ENCODE measurements around the gene LDLRAD4.

LDLRAD4 gene

DNA sequence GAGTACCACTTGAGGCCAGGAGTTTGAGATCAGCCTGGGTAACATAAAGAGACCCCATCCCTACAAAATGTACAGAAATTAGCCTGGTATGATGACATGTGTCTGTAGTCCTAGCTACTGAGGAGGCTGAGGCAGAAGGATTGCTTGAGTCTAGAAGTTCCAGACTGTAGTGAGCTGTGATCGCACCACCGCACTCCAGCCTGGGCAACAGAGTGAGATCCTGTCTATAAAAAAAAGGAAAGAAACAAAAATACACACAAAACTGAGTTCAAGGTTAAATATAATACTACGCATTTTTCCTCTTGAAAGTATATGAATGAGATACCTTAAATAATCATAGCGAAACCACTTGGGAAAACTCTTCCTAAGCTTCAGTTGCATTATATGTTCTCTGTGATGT, 94.0 kb downstream of the LDLRAD4 start:
- CTCF ChIA-PET = no interaction called here
- TF ChIP-seq NFRKB (IDR thresholded peaks at IDR 0.05) (no peak), ZNF384 (IDR thresholded peaks at IDR 0.05) (no peak), FOXM1 (IDR thresholded peaks at IDR 0.05; ENCODE audit: borderline replicate concordance) (no peak), CTBP1 (IDR thresholded peaks at IDR 0.05; ENCODE audit: borderline replicate concordance) (no peak), BHLHE40 (IDR thresholded peaks at IDR 0.05; ENCODE audit: borderline replicate concordance) (no peak), FOXA1 (IDR thresholded peaks at IDR 0.05) (no peak), LEF1 (IDR thresholded peaks at IDR 0.05; ENCODE audit: borderline replicate concordance) (no peak), SUZ12 (IDR thresholded peaks at IDR 0.05) (no peak), SP1 (IDR thresholded peaks at IDR 0.05) (no peak)
- POLR2A ChIA-PET = no interaction called here
- no peak for DNase-seq (ENCODE audit: extremely low spot score)

DNA sequence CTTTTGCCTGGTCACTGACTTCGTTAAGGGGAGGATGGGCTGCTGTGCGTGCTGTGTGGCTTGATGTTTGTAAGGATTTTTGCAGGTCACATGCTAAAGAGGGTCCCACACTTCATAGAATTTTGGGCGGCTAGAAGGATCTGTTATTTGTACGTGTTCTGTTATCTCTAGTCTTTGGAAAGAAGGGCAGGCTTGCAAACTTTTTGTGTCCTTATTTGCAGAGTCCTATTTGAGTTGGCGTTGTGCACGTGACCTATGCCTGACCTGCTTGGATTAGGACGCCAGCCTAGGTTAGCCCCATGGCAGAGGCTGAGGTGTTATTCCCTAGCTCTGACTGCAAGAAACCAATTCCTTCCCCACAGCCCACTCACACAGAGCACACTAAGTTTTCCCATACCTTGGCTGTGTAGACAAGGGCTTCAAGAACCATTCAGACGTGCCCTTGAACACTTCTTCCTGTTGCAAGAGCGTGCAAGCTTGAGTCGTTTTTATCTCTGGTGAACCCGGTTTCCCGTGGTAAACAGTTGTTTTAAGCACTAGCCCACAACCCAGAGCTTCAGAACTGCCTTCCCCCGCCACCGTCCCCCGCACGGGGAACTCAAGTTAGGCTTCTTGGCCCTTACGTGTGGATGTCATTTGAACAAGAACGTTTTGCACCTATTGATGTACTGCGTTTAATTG, 94.6 kb downstream of the LDLRAD4 start:
- no peak for TF ChIP-seq FOXK2 (IDR thresholded peaks at IDR 0.05)
- ChIA-PET CTCF (no interaction called here), POLR2A (no interaction called here)
- DNase-seq (ENCODE audit: extremely low spot score) = no peak

DNA sequence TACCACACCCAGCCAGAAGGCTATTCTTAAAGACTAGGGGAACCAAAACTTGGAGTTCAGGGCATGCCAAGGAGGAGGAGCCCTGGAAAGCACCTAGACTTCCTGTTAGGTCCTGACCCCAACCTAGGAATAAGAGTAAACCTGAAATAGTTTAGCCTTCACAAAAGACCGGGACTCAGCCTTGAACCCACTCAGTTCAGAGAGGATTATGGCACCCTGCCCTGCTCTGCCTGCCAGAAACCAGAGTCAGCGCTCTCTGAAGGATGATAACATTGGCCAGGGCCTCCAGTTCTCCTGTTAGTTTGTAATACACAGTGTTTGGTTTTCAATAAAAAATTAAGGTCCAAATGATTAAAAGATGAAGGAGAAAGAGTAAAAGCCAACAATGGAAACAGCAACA, 96.4 kb downstream of the LDLRAD4 start:
- CTCF ChIA-PET = no interaction called here
- no peak for TF ChIP-seq NFRKB (IDR thresholded peaks at IDR 0.05)
- no peak for TF ChIP-seq L3MBTL2 (conservative IDR thresholded peaks at IDR 0.05)
- TF ChIP-seq, protein P1, sequence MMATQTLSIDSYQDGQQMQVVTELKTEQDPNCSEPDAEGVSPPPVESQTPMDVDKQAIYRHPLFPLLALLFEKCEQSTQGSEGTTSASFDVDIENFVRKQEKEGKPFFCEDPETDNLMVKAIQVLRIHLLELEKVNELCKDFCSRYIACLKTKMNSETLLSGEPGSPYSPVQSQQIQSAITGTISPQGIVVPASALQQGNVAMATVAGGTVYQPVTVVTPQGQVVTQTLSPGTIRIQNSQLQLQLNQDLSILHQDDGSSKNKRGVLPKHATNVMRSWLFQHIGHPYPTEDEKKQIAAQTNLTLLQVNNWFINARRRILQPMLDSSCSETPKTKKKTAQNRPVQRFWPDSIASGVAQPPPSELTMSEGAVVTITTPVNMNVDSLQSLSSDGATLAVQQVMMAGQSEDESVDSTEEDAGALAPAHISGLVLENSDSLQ (IDR thresholded peaks at IDR 0.05) = no peak
- TF ChIP-seq FOXK2 (IDR thresholded peaks at IDR 0.05) = no peak
- no peak for TF ChIP-seq CTBP1 (IDR thresholded peaks at IDR 0.05; ENCODE audit: borderline replicate concordance)
- TF ChIP-seq ZNF384 (IDR thresholded peaks at IDR 0.05) = no peak
- no peak for DNase-seq (ENCODE audit: extremely low spot score)
- POLR2A ChIA-PET = no interaction called here

DNA sequence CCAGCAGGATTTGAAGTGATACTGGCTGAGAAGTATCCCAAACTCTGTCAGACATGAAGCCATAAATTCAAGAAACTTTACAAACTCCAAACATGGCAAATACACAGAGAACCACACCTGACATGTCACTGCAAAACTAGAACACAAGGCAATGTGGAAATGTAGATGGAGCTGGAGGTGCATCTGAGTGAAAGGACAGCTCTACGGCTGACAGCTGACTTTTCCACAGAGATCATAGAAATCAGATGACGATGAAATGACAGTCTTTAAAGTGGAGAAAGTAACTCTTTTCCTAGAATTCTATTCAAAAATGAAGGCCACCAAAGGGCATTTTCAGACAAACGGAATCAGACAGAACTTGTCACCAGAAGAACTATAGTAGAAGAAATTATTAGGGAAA, 97.5 kb downstream of the LDLRAD4 start:
- ChIA-PET CTCF (no interaction called here), POLR2A (no interaction called here)
- no peak for DNase-seq (ENCODE audit: extremely low spot score)
- no peak for TF ChIP-seq LEF1 (IDR thresholded peaks at IDR 0.05; ENCODE audit: borderline replicate concordance)
- no peak for TF ChIP-seq FOXM1 (IDR thresholded peaks at IDR 0.05; ENCODE audit: borderline replicate concordance)
- no peak for TF ChIP-seq L3MBTL2 (conservative IDR thresholded peaks at IDR 0.05)
- no peak for TF ChIP-seq CTBP1 (IDR thresholded peaks at IDR 0.05; ENCODE audit: borderline replicate concordance)
- no peak for TF ChIP-seq ELF4 (IDR thresholded peaks at IDR 0.05)
- TF ChIP-seq, protein P1 (IDR thresholded peaks at IDR 0.05) = no peak
- TF ChIP-seq SUZ12 (IDR thresholded peaks at IDR 0.05) = no peak
- TF ChIP-seq ARNT (IDR thresholded peaks at IDR 0.05) = no peak
- no peak for TF ChIP-seq NFRKB (IDR thresholded peaks at IDR 0.05)
- TF ChIP-seq TARDBP (IDR thresholded peaks at IDR 0.05) = no peak
- TF ChIP-seq FOXA1 (IDR thresholded peaks at IDR 0.05) = no peak
- TF ChIP-seq FOXK2 (IDR thresholded peaks at IDR 0.05) = no peak

DNA sequence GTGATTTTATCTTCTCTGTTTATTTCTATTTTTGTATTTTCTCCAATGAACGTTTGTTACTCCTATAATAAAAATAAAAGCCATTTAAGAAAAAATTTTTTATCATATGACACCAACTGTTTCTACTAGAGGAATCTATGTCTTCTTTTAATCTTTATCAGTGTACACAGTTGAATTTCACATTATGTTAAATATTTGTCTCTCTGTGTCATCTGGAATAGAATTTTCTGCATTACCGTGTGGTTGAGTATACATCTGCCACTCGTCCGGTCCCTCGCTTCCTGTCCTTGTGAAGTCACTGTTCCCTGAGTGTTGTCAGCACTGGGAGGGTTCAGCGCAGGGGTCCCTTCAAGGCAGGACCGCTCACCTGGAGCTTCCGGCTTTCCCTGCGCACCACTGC, 99.2 kb downstream of the LDLRAD4 start:
- ChIA-PET CTCF (no interaction called here), POLR2A (no interaction called here)

DNA sequence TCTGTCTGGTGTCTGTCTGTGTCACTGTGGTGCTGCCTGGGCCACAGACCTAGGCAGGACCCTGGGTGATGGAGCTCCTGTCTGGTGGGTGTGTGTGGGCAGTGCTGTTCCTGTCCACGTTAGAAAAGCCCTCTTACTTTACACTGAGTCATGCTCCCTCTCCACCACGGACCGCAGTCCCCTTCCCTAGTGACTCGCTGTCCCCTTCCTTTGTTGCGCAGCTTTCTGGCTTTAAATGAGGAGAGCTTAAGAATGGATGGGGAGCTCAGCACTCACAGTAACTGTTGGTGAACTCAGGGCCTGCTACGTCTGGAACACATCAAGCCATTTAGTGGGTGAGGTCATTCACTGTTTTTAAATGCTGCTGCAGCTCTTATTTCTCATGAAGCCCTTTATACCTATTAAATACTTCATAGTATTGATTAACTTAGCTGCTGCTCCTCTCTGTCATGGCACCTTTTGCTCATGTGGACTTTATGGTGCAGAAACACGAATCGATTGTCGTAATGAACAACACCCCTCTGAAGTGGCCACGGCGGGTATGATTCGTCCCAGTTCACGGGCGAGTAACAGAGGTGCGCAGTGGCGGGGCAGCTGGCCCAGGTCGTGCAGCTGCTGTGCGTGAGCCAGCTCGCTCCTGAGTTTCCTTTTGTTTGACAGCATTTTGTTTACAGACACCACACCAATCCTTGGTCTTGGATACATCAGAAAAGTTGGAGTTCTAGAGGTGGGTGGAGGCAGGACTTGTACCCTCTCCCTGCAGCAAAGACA, 100.4 kb downstream of the LDLRAD4 start:
- DNase-seq (ENCODE audit: extremely low spot score) = no peak
- POLR2A ChIA-PET = no interaction called here

More for the DNA sequence above, 99.2 kb downstream of the LDLRAD4 start:
- DNase-seq (ENCODE audit: extremely low spot score) = no peak
- TF ChIP-seq ELF4 (IDR thresholded peaks at IDR 0.05) = no peak
- no peak for TF ChIP-seq FOXM1 (IDR thresholded peaks at IDR 0.05; ENCODE audit: borderline replicate concordance)
- TF ChIP-seq SUZ12 (IDR thresholded peaks at IDR 0.05) = no peak
- TF ChIP-seq, protein P1 (IDR thresholded peaks at IDR 0.05) = no peak
- no peak for TF ChIP-seq BHLHE40 (IDR thresholded peaks at IDR 0.05; ENCODE audit: borderline replicate concordance)
- no peak for TF ChIP-seq FOXK2 (IDR thresholded peaks at IDR 0.05)
- no peak for TF ChIP-seq ZNF384 (IDR thresholded peaks at IDR 0.05)
- no peak for TF ChIP-seq TARDBP (IDR thresholded peaks at IDR 0.05)
- no peak for TF ChIP-seq HDGF (IDR thresholded peaks at IDR 0.05; ENCODE audit: borderline replicate concordance)
- no peak for TF ChIP-seq SP1 (IDR thresholded peaks at IDR 0.05)
- TF ChIP-seq FOXA1 (IDR thresholded peaks at IDR 0.05) = no peak

More for the DNA sequence above, 100.4 kb downstream of the LDLRAD4 start:
- CTCF ChIA-PET = no interaction called here
- TF ChIP-seq, protein P1 (IDR thresholded peaks at IDR 0.05) = no peak
- TF ChIP-seq L3MBTL2 (conservative IDR thresholded peaks at IDR 0.05) (no peak), SP1 (IDR thresholded peaks at IDR 0.05) (no peak), TARDBP (IDR thresholded peaks at IDR 0.05) (no peak), FOXK2 (IDR thresholded peaks at IDR 0.05) (no peak), FOXA1 (IDR thresholded peaks at IDR 0.05) (no peak), NFRKB (IDR thresholded peaks at IDR 0.05) (no peak), BHLHE40 (IDR thresholded peaks at IDR 0.05; ENCODE audit: borderline replicate concordance) (no peak), ARNT (IDR thresholded peaks at IDR 0.05) (no peak)

Data from HEK293T (cell line).